ENCODE results near the gene SYCE3.

SYCE3 gene

DNA sequence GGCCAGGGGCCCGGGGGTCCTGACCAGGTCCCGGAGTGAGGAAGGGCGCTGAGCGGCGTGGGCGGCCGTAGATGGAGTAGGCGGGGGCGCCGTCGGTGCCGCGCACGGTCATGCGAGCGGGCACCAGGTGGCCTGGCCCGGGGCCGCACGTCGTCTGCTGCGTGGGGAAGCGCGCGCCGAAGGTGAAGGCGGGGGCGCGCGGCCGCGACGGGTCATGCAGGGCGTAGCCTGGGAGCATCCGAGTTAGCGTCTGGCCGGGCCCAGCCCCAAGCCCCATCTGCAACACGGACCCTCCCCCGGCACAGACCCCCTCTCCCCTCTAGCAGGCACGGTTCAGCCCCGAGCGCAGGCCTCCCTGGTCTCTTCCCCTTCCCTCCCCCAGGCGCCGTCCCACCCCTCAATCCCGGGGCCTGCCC is 31.2 kb downstream of the SYCE3 start:
- peak; percentile 76 for DNase-seq (ENCODE audit: low read depth)

DNA sequence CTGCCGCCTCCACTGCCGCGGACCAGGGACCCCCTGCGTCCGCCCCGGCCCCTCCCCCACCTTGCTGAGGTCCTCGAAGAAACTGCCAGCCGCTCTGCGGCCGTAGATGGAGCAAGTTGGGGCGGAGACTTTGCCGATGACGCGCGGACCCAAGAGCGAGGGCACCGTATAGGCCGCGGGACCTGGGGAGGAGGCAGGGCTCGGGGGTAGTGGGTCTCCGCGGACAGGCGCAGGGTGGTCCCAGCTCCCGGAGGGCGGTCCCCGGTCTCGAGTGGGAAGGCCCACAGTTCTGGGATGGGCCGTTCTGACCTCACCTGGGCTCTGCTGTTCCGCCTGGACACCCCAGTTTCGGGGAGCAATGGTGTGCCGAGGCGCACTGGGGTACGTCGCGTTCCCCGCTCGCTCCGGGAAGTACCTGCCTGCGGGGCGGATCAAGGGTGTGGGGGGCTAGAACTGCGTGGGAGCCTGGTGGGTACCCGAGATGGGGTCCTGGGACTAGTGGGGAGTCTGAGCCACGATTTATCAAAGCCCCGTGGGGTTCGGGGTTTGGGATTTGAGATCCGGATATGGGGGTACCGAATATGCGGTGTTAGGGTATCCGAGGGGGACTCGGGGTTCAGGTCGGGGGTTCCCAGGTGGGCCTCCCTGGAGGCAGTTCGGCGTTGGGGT is 31.7 kb downstream of the SYCE3 start:
- peak; percentile 77 for DNase-seq (ENCODE audit: low read depth)

GRCh38 chr22:50530580-50530876 is 32.2 kb downstream of the SYCE3 start:
- no peak for DNase-seq (ENCODE audit: low read depth)

GRCh38 chr22:50529897-50530579 is 32.7 kb downstream of the SYCE3 start, which contains the start of gene TYMP:
Gene TYMP, minus strand, starts transcription at chr22:50530012. Its CDS starts 303 bp downstream, at chr22:50529709.
- DNase-seq (ENCODE audit: low read depth): peak; percentile 71

GRCh38 chr22:50529416-50529896 is 33.3 kb downstream of the SYCE3 start:
- DNase-seq (ENCODE audit: low read depth): no peak

GRCh38 chr22:50528682-50529415 is 33.9 kb downstream of the SYCE3 start:
- DNase-seq (ENCODE audit: low read depth): no peak

GRCh38 chr22:50527921-50528681 is 34.6 kb downstream of the SYCE3 start:
- no peak for DNase-seq (ENCODE audit: low read depth)

DNA sequence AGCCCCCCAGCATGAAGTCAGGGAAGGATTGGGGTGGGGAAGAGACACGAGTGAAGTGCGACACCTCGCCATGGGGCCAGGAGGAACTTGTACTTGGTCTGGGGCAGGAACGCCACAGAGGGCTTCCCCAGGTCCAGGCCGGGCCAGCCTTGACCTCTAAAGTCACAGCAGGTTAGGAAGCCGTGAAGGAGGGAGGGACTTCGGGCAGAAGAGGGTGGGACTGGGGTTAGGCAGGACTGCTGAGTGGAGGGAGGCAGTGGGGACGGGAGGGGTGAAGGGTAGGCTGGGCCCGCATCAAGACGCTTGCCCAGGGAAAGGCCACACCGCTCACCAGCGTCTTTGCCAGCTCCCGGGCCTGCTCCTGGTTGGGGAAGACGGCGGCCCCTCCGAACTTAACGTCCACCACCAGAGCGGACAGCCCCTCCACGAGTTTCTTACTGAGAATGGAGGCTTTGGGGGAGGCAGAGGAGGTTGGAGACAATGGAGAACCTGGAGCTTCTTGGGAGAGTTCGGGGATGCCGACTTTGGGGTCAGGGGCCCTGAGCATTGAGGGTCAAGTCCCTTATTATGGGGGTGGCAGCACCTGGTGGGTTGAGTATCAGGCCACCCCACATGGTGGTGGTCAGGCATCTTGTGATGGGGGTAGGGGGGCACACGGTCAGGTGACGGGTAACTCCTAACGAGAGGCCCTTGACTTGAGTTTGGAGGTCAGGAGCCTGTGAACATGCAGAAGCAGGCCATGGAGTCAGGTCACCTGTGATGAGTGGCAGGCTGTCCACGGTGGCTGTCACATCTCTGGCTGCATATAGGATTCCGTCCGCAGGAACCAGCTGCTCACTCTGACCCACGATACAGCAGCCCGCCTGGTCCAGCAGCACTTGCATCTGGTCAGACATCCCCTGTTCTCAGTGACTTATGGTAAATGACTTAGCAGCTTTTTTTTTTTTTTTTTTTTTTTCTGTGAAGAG is 35.6 kb downstream of the SYCE3 start:
- DNase-seq (ENCODE audit: low read depth): no peak

GRCh38 chr22:50526108-50526833 is 36.4 kb downstream of the SYCE3 start:
- peak; percentile 83 for DNase-seq (ENCODE audit: low read depth)

DNA sequence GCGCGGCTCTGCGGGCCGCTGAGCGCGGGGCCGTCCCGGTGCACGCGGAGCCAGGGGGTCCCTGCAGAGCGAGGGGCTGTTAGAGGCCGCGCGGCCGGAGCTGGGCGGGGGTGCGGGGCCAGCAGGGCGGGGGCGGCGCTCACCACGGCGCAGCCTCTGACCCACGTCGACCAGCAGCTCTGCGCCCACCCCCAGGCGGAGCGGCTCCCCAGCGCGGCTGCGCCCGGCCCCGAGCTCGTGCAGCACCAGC is 36.9 kb downstream of the SYCE3 start:
- no peak for DNase-seq (ENCODE audit: low read depth)

DNA sequence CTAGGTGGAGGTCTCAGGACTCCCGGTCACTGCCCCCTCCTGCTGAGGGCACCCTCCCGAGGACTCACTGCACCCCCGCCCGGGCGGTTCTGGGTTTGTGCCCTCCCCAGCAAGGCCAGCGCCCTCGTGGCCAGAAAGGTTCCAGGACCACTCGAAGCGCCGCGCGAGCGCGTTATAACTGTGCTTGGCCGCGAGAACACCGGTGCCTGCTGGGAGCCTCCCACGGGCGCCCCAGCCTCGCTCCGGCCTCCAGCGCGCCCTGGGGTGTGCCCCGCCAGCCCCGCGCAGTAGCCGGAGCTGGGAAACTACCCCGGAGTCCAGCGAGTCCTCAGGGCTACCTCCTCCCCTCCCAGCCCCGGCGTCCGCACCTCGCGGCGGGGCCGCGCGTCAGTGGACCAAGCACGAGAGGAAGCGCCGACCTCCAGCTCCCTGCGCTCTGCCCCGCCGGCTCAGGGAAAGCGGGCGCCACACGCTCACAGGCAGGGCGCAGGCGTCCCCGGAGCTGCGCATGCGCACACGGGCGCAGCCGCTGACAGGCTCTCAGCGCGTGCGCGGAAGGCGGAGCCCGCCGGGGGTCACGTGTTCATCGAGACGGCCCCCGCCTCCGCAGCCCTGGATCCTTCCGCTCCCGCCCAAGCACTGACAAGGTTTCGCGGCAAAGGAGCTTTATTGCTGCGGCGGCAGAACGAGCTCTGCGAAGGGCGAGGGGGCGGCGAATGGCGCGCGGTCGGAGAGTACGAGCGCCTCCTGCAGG is 37.4 kb downstream of the SYCE3 start, which contains the start of gene SCO2:
TSS of gene SCO2 (minus strand) at position 495 of the 754 bp plus-strand sequence. CDS start 1,187 bp downstream, outside the sequence.
- DNase-seq (ENCODE audit: low read depth): peak; percentile 99

DNA sequence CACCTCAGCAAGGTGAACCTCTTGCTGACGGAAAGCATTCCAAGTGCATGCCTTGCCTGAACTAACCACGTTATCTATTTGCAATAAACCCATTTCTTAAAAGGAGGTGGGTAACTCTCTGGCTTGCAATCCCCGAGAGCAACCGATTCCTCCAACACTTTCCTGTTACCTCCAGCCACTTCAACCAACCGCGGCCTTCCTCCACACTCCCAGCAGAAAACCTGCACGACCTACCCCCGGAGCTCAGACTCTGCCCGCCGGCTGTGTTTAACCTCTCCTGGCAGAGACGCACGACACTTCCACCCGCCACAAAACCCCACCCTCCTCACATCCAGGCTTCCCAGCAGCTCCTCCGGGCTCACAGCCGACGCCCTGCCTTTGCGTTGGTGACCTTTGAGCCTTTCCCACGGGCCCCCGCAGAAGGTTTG is 38.0 kb downstream of the SYCE3 start:
- no peak for DNase-seq (ENCODE audit: low read depth)

- no peak for DNase-seq (ENCODE audit: low read depth)
These were observed 38.7 kb downstream of the SYCE3 start for GRCh38 chr22:50523806-50524675.

- DNase-seq (ENCODE audit: low read depth): no peak
These were observed 39.3 kb downstream of the SYCE3 start for GRCh38 chr22:50523458-50523805.

DNA sequence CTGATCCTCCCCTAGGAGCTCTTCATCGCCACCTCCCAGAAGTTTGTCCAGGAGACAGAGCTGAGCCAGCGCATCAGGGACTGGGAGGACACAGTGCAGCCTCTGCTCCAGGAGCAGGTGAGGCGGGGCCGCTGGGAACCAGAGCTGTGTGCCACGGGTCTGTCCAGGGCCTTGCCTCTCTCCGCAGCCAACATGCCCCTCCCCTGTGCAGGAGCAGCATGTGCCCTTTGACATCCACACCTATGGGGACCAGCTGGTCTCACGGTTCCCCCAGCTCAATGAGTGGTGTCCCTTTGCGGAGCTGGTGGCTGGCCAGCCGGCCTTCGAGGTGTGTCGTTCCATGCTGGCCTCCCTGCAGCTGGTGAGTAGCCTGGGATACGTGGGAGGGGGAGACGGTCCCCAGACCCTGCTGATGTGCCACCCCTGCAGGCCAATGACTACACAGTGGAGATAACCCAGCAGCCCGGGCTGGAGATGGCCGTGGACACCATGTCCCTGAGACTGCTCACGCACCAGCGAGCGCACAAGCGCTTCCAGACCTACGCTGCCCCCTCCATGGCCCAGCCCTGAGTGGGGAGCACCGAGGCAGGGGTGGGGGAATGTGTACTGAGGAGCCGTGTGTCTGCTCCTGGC is 39.8 kb downstream of the SYCE3 start:
- DNase-seq (ENCODE audit: low read depth): no peak

DNA sequence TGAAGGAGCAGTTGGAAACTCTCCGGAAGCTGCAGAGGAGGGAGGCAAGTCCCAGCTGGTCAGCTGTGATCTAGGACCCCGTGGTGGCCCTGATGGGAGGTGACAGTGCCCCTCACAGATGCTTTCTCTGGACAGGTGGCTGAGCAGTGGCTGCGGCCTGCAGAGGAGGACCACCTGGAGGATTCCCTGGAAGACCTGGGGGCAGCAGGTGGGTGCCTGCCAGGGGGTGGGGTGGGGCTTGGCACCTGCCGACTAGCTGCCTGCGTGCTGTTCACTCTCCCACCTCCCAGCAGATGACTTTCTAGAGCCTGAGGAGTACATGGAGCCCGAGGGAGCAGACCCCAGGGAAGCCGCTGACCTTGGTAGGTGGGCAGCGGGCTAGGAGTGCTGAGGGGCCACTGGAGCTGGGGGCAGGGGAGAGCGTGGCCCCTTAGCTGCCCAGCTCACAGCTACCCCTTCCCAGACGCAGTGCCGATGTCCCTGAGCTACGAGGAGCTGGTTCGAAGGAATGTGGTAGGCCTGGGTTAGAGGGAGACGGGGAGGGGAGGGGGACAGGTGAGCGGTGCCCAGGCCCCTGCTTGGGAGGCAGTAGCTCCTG is 40.4 kb downstream of the SYCE3 start:
- no peak for DNase-seq (ENCODE audit: low read depth)

DNA sequence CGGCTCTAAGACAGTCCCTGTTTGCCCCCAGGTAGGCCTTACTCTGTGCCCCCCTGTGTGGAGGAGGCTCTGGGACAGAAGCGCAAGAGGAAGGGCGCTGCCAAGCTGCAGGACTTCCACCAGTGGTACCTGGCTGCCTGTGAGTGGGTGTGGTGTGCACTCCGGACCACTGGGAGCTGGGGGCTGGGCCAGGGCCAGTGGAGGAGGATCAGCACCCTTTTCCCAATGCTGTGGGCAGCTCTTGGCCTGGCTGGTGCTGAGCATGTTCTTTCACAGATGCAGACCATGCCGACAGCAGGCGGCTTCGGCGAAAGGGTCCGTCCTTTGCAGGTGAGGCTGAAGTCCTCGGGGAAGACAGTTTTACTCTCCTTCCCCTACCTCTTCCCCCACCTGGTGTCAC is 41.0 kb downstream of the SYCE3 start:
- DNase-seq (ENCODE audit: low read depth): no peak
